Epithelial cell of proximal tubule (primary cell): ENCODE results near the gene SSH2. TPM values are rescaled to one million over a fixed set of nuclear protein-coding genes. Genes with fewer than 3 reads are reported as not detected.
A peak's percentile ranks its signal among the peaks of the same experiment; 100 is the strongest.

Experiments
- DNase-seq: peaks from one replicate; pipeline ENCODE4 v3.0.0-alpha.2; 2011; ENCODE audit warnings: low read depth
- H3K4me3 ChIP-seq: 2 replicates; pipeline ENCODE4 v1.5.1; 2011; ENCODE audit warnings: low read depth, mild to moderate bottlenecking, low read length
- total RNA-seq: library from RNA; depleted of rRNA; stranded (reverse); fragments of >200 nt; gene quantifications from 2 replicates; pipeline ENCODE4 v1.2.3, GENCODE V29; 2015
- TF ChIP-seq, protein P1 (sequence below): conservative IDR thresholded peaks from 2 replicates; pipeline ENCODE4 v1.5.1; 2012; ENCODE audit warnings: low read depth, mild to moderate bottlenecking, low read length

Gene SSH2
- total RNA-seq, 1 donor from 2014 or later = 15.2 TPM

DNA sequence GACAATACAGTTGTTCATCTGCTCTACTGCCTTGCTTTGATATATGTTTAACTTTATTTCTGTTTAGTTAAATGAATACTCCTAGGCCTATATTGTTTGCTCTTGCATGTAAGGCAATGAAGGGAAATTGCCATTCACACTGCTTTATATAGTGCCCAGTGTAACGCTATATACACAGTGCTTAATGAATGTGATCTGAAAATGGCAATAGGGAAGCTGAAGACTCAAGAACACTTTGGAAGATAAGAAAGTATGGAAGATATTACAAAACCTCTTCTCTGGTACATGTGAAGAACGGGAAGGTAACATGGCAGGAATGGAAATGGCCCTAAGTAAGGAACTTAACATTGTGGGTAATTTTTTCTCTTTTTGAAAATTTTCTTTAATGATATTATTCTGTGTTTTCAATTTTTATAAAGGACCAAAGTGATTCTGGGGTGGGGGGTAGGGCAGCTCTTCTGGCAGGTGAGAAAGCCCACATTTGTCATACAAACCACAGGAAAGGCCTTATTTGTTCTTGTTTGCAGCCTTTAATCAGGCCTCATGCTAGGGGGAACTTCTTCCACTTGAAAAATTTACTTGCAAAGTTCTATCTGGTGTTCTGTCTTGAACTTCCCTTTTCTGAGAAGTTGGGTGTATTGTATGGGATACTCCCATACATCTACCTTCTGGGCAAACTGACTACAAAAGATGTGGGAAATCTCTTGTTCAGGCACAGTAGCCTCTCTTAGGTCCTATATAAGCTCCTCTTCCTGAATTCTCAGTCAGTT lies 206.6 kb downstream of the SSH2 start:
- H3K4me3 ChIP-seq = no peak overlapping the region
- DNase-seq = no peak
- TF ChIP-seq, protein P1, sequence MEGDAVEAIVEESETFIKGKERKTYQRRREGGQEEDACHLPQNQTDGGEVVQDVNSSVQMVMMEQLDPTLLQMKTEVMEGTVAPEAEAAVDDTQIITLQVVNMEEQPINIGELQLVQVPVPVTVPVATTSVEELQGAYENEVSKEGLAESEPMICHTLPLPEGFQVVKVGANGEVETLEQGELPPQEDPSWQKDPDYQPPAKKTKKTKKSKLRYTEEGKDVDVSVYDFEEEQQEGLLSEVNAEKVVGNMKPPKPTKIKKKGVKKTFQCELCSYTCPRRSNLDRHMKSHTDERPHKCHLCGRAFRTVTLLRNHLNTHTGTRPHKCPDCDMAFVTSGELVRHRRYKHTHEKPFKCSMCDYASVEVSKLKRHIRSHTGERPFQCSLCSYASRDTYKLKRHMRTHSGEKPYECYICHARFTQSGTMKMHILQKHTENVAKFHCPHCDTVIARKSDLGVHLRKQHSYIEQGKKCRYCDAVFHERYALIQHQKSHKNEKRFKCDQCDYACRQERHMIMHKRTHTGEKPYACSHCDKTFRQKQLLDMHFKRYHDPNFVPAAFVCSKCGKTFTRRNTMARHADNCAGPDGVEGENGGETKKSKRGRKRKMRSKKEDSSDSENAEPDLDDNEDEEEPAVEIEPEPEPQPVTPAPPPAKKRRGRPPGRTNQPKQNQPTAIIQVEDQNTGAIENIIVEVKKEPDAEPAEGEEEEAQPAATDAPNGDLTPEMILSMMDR = no peak

DNA sequence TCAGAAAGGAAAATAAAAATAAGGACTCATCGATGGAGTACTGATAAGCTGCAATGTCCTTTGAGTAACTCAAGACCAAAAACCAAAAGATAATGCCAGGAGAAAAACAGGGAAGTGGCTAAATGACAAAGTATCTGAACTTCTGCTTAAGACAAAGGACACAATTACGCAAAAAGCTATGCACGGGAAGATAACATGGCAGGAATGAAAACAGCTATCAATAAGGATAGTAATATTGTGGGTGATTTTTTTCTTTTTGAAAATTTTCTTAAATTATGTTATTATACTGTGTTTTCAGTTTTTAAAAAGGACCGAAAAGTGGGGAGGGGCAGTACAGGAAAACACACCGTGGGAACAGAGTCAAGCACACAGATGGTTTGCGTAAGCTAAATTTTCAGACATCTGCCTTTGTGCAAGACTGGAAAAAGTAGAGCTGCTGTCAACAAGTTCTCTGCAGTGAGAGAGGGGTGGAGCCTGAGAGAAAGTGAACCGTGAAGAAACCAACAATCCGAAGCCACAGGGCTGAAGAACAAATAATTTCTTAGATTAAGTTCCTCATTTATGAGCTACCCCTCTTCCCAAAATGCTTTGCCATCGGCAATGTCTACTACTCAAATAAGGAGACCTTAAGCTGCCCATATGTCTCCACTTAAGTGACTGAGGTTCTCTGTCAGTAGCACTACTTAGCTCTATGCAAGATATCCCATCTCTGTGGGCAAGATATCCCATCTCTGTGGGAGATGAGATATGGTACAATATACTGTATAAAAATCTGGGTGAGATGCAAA lies 207.4 kb downstream of the SSH2 start:
- TF ChIP-seq, protein P1 = no peak
- H3K4me3 ChIP-seq = no peak overlapping the region
- DNase-seq = peak; percentile 78

DNA sequence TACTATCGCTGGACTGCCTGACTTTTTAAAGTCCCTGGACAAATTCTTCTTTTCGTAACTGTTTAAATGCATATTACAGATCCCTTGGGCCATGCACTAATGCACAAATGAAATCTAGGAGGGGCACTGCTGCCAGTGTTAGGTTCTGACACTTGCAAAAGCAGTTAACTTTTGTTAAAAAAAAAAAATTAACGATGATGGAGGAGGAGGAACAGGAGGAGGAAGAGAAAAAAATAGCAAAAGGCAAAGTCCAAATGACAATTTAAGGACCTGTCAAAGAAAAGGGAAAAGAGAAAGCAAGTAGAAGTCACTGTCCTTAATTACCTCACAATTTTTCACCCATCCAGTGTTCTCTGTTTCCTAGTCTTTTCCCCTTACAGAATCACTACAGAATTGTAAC lies 209.5 kb downstream of the SSH2 start:
- H3K4me3 ChIP-seq = no peak overlapping the region
- TF ChIP-seq, protein P1 = no peak
- DNase-seq = no peak

DNA sequence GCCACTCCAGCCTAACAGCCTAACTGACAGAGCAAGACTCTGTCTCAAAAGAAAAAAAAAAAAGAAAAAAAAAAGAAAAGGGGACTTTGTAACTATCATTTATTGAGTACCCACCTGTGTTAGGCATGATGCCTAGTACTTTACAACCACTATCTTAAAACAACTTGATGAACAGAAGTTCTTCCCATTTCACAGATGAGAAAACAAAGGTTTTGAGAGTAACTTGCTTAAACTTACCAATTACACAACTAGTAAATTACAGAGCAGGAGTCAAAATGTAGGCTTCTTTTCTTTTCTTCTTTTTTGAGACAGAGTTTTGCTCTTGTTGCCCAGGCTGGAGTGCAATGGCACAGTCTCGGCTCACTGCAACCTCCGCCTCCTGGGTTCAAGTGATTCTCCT lies 210.6 kb downstream of the SSH2 start:
- TF ChIP-seq, protein P1 = no peak
- no peak overlapping the region for H3K4me3 ChIP-seq
- no peak for DNase-seq

DNA sequence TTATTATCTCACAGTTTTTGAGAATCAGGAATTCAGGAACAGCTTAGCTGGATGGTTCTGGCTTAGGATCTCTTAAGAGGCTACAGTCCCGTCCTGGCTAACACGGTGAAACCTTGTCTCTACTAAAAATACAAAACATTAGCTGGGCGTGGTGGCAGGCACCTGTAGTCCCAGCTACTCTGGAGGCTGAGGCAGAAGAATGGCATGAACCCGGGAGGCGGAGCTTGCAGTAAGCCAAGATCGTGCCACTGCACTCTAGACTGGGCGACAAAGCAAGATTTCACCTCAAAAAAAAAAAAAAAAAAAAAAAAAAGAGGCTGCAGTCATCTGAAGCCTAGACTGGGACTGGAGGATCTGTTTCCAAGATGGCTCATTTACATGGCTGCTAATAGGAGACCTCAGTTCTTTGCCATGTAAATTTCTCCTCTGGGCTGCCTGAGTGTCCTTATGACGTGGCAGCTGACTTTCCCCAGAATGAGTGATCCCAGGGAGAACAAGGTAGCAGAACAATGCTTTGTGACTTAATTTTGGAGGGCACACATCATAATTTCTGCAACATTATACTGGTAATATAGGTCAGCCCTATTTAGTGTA lies 211.5 kb downstream of the SSH2 start:
- no peak for DNase-seq
- H3K4me3 ChIP-seq = no peak overlapping the region
- TF ChIP-seq, protein P1 = no peak

DNA sequence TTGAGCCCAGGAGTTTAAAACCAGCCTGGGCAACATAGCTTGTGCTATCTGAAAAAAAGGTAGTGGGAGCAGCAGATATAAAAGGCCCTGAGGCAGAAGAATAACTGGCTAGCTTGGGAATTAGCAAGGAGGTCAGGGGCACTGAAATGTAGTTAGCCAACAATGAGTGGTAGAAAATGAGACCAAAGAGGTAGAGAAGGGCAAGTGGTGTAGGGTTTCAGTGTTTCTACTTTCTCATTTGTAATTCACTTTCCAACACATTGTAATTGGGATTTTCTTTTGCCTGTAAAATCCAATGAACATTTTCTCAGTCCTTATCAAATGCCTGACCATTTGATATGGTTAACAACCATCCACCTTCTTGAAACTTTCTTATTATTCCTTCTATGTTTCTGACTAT lies 212.2 kb downstream of the SSH2 start:
- DNase-seq = no peak
- TF ChIP-seq, protein P1 = no peak
- H3K4me3 ChIP-seq = no peak overlapping the region
